Occipital lobe (tissue), 3 donors: ENCODE data around the gene EFCAB7. TPM values are rescaled to one million over a fixed set of nuclear protein-coding genes. Genes with fewer than 3 reads are reported as not detected.

Source experiments
- DNase-seq: peaks from one replicate; lab custom pipeline; 2025; lab: John Stamatoyannopoulos, UW
- small RNA-seq: library from RNA; depleted of rRNA; stranded (forward); fragments of <200 nt; gene quantifications from one replicate; pipeline ENCODE3, GENCODE V24; 2014
- total RNA-seq: library from RNA; depleted of rRNA; stranded (reverse); fragments of >200 nt; gene quantifications from one replicate; pipeline ENCODE4 v1.2.3, GENCODE V29; 2014

The EFCAB7 gene
- total RNA-seq, 1 donor from 2014 or later, result 51.5 TPM

DNA sequence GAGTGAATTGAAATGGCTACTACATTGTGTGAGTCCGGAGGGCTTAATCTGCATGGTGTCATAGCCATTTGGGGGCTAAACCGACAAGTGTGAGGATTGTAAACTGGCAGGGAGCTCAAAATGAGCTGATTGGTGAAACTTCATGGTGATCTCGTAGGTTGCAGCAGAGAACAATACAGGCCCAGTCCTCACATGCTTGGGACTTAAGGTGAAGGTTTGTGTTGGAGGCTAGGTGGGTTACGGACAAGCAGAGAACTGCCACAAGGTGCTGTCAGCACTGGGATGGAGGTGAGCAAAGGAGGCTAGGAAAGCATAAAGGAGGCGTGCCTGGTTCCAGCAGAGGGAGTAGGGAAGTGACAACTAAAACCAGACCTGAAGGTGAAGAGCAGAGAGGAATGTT lies 79.3 kb downstream of the EFCAB7 start:
- no peak for DNase-seq

DNA sequence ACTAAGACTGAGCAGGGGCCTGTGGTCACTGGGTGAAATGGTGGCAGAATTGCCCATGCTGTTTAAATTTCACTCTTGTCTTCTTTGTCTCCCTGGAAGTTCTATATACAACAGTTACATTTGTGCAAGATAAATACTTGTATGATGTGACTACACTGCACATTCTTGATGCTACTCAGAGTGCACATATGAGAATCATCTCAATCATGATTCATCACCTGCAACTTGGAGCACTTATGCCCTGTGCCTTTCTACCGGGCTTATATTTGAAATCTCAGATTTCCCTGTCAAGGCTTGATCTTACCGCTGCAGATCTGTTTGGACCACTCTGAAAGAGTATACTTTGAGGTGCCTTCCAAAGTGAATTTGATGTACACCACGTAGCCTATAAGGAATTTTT lies 80.5 kb downstream of the EFCAB7 start:
- no peak for DNase-seq

DNA sequence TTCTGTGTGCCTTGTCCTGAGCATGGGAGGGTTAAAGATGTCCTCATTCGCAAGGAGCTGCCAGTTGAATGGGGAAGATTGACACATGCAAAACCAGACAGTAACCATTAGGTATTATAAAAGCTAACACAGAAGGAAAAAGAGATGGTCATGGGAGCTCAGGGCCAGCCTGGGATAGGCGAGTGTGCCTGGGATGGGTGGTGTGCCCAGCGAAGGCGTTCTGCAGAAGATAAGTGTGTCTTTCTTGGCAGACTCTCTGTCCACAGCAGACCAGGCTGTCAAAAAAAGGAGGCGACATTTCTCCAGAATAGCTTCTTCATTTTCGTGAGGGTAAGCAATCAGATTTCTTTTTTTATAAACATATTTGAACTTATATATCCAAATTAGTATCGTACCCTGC lies 84.0 kb downstream of the EFCAB7 start:
- DNase-seq, result no peak

DNA sequence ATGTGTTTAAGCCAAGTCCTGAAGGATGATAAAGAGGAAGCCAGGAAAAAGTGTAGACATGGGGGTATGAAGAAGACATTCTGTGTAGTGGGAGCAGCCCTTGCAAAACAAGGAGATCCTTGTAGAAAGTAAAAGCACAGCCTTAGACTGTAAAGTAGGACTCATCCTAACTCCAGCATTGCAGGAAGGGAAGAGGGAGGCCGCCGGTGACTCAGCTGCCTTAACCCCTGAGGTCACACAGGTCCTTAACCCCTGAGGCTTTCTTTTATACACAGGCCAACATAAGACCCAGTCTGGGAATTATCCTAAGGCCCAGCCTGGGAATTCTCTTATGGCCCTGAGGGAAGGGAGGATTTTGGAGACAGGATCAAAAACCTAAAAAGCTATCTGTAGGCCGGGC lies 87.9 kb downstream of the EFCAB7 start:
- DNase-seq, result no peak

DNA sequence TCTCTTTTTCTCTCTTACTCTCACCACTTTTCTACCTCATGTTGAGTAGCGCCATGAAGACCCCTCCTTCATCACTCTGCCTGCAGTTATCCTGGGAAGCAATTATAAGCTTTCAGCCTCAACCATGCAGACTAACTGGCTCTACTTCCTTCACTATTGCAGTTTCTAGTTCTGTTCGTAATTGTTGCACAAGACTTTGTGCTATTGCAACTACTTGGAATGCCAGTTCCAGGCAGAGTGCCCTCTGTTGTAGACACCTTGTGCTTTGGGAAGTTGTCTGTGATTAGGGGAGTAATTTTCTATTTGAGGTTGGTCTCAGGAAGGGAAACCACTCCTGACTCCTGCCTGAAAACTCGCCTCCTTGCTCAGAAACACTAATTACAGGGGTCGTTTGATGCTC lies 89.2 kb downstream of the EFCAB7 start:
- DNase-seq, result no peak

DNA sequence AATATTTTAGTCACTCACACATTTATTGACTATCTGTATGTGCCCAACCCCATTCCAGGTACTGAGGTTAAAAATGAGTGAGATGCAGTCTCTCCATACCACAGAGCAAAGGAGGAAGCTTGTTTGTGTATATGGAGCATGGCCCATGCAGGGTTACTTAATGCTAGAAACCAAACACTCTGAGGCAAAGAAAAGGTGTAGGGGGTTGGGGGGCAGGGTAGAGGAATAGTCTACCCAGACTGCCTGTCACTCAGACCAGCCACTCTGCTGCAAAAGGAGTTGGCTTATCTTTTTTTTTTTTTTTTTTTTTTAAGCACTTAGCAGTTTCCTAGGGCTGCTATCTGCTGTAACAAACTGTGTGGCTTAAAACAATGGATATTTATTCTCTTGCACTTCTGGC lies 89.6 kb downstream of the EFCAB7 start:
- DNase-seq, result no peak

DNA sequence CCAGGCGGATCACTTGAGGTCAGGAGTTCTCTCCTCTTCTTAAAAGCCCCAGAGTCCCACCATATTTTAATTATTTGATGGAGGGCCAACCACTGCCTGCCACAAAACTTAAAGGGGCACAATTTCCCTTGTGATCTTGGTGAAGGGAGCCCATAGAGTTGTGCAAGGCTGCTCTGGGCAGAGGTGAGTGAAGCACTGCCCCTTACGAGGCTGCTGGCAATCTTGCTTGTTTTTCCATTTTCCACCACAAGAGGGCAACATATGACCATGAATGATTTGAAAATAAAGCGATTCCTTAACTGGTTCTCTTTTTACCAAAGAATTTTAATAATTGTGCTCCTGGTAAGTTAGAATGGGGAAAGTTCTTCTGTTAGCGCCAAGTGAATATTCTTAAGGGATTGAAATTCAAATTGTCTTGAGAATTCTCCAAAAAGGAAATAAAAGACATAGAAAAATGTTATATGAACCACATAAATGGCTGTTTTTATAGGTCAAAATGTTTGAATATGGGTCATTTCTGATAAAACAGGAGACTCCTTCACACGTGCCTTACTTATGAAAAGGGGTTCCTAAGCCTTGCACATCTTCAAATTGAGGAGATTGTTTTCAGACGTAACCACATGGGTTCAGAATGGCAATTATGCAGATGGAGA lies 92.6 kb downstream of the EFCAB7 start:
- no peak for DNase-seq

DNA sequence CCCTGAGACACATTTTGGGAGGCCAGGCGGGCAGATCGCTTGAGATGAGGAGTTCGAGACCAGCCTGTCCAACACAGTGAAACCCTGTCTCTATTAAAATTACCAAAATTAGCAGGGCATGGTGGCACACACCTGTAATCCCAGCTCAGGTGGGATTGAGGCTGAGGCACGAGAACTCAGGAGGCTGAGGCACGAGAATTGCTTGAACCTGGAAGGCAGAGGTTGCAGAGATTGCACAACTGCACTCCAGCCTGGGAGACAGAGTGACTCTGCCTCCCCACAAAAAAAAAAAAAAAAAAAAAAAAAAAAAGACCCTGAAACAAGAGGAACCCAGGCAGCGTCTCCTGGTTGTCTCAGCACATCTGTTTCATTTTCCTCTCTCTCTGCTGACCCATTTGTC lies 94.1 kb downstream of the EFCAB7 start:
- no peak for DNase-seq

DNA sequence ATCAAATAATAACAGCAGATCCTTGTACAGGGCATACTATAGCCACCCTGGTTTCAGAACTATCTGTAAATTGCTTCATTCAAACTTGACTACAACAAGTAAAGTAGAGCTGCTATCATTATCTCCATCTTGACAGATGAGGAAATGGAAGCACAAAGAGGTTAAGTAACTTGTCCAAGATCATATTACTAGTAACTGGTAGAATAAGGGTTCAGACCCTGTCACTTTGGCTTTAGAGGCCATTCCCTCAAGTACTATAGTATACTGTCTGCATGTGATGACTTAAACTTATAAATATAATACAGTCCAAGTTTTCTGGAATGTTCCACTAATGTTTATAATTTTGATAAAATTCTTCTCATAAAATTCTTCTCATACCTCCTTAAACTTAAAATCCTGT lies 94.7 kb downstream of the EFCAB7 start:
- no peak for DNase-seq

DNA sequence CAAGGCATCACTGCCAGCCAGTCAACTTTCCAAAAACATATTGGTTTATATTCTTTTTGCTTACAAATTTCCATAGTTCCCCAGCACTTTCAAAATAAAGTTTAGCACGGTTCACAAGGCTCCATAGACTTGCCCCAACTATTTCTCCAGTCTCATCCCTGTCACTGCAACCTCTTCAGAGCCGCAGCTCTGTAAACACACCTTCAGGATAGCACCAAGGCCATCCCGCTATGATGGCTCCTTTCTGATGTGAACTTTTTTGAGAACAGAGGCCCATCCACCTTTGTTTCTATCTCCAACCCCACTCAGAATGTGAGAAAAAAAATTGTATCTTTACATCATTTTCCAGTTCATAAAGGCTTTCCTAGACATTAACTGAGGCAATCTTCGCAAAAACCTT lies 96.2 kb downstream of the EFCAB7 start:
- no peak for DNase-seq

DNA sequence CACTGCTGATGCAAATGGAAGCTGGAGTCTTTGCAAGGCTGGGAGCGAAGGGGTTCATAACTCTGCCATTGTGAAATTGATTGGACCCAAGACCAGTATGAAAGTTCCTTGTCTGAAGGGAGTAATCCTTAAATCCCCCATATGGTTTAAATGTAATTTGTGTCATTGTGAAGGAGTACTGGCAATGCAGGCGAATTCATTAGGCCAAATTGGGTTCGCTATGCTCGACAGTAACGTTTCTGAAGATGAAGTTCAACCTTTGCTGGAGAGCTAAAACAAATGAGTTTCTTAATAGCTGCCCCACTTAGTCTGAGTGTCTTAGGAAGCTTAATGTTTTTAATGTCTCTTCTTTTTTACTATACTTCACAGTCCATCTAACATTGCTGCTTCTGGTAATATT lies 97.3 kb downstream of the EFCAB7 start:
- no peak for DNase-seq

DNA sequence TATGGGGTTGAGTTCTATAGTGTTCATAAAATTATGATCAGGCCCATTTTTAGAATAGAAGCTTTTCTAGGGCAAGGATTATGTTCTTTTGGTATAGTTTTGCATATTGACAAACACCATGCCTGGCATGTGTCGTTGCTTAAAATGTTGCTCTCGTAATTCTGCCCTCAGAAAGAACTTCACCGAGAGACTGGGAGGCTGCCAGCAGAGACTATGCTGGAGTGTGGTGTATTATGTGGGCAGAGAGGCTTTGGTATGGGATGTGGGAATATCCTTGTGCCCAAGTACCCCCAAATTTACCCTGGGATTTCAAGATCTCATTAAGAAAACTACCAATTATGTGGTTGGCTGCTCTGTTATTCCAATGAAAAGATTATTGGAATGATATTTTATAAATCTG lies 97.8 kb downstream of the EFCAB7 start:
- no peak for DNase-seq

DNA sequence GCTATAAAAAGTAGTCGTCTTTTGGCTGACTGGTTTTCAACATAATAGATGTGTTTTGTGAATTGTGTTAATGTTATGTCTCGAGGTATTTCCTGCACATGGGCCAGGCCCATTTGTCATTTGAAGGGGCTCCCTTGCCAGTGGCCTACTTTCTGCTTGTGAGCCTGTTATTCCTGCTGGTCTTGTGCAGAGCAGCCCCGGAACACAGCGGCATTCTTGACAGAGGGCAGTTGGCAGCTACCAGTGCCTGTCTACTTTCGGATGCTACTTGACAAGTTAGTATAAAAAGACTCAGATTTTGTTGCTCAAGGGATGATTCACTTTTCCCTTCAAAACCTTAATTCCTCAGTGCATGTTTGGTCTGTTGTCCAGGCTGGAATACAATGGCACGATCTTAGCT lies 98.4 kb downstream of the EFCAB7 start:
- DNase-seq, result no peak

Small RNAs within 50 kb of the gene (small RNA-seq; reads per million reads assigned to genes)
- gene RF02105 (not detected), gene RF02106 (not detected), gene RF02107 (not detected), gene RF02108 (not detected), gene RF02109 (not detected), gene RF02110 (not detected), gene RN7SL488P (not detected), gene RNU7-123P (not detected)

Other genes with a start within 250 kb of the EFCAB7 start
- not detected for gene FOXD3, start 201.0 kb upstream of the EFCAB7 start, total RNA-seq
- 73.3 TPM for gene ALG6, start 155.9 kb upstream of the EFCAB7 start, total RNA-seq
- gene ITGB3BP, start 300 bp upstream of the EFCAB7 start, total RNA-seq, result 36.8 TPM
- gene PGM1, start 69.9 kb downstream of the EFCAB7 start, total RNA-seq, result 20.6 TPM